SK-N-DZ (cell line): ENCODE data around the gene CREB5.

Experiments
- DNase-seq: peaks from one replicate; pipeline ENCODE4 v3.0.0-alpha.2; 2015; ENCODE audit warnings: low spot score

CREB5 gene

DNA sequence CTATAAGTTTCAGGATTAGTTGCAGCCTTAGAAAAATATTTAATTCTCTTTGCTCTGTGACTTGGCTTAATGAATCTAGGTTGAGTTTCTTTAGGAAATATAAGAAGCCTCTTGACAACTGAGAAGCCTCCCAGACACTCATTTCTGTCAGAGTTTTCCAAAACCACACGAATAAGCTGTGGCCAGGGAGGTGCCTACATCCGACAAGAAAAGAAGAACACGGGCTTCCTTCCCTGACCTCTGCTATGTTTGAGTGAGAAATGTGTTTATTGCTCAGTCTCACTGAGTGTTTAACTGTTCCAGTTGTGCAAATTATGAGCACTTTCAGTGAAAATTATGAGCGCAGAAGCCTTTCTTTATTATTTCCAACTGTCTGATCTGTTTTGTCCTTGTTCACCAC is 440.8 kb downstream of the CREB5 start:
- DNase-seq: no peak

DNA sequence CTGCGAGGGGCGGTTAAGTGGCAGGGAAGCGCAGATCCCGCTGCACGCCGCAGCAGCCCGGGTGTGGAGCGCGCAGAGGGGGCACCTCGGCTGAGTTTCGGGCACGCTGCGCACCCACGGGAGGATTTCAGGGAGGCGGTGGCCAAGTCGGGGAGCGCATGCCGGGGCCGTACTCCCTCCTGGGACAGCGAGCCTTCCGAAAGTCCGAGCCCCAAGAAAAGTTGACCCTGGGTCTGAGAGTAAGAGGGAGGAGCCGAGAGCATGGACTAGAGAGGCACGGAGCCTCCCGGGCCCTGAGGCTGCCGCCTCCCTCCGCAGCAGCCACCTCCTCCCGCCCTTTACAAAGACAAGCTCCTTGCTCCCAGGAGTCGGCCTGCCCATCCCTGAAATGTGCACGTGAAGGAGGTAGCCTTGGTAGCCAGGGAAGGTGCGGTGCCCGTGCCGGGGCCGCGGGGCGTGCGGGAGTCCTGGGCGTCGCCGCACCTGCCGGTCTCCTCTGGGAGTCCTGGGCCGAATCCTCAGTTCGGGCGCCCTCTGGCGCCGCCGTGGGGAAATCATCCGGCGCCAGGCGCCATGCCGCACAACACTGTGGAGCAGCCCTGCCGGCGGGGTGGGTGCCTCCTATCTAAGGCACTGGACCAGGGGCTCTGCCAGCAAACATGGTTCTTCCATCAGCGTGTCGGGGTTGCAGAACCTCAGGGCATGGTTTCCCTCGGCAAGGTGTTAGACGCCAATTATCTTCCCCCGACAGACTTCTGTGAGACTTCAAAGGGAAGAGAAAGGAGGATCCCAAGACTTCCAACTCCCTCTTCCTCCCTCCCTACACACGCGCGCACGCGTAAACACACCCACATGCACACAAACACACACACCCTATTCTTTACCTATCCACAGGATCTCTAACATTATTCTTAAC is 441.8 kb downstream of the CREB5 start:
- peak; percentile 76 for DNase-seq

DNA sequence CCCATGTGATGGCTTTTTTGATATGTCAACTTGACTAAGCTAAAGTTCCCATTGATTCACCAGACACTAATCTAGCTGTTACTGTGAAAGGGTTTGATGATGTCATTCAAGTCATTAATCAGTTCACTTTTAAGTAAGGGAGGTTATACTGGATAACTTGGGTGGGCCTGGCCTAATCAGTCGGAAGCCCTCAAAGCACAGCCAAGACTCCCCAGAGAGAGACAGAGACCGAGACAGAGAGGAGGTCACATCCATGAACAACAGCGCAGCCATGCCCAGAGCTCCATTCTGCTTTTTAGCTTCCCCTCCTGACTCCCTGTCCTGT is 442.4 kb downstream of the CREB5 start:
- no peak for DNase-seq

DNA sequence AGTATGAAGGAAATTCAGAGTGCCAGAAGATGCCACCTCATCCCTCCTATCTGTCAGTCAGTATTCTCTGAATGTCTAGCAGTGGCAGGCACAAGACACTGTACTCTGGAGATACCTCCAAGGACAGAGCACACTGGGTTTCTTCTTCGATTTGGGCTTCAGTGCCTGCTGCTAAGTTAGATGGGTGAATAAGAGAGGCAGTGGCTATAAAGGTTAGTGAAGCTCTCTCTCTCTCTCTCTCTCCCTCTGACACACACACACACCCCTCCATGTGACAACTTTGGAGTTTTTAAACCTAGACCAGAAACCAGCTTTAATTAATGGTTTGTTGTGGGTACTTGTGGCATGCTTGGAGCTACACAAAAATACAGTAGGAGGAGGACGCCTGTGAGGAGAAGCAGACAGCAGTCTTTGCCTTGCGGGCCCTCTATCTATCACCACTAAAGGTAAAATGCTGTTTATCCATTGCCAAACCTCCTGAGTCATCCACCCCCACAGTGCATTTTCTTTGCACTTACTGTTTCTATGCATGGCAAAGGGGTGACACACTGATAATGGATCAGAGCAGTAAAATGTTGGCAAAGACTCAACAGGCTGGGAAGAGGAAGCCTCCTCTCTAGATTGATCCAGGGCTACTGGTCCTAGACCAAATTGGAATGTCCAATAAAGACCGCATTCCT is 443.4 kb downstream of the CREB5 start:
- no peak for DNase-seq

DNA sequence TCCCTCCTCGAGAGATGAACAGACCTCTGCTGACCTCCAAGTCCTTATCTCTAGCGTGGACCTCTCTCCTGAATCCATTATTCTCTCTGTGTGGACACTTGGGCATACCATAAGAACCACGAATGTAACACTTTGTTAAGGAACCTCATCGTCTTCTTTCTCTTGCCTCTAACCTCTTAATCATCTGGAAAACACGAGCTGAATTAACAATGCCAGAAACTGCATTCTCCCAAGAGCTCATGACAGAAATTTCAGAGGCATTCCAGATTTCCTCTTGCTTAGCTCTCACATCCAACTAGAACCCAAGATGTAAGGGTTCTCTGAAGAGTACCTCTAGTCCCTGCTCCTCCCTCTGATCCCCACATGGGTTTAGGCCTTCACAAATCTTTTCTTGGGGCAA is 444.3 kb downstream of the CREB5 start:
- no peak for DNase-seq

DNA sequence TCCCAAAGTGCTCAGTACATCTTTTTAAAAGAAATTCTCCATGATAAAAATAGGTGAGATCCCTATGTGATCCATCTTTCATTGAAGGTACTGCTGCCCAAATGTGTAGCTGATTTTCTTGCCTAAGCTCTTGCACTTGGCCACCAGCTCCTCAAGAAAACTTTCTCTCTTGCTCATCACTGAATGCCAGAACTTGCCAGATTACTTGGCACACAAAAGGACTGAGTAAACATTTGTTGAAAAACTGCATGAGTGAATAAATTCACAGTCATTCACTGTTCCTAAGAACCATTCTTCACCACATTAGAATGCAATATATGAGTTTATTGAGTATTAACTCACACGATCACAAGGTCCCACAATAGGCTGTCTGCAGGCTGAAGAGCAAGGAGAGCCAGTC is 445.9 kb downstream of the CREB5 start:
- no peak for DNase-seq

DNA sequence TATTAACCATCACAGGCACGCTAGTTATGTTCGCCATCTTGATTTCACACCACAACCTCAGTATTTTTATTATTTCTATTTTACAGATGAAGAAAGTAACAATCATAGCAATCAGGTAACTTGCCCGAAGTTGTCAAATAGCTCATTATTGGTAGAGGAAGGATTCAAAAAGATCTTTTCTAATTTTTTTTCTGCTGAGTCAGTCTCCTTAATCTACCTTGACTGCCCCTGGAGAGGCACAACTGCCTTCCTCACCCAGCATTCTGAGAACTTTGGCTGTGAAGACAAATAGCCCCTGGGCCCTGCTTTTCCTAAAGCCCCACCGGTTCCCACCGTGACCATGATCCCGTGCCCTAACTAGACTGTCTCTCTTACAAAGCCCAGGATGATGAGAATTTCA is 446.6 kb downstream of the CREB5 start:
- no peak for DNase-seq

DNA sequence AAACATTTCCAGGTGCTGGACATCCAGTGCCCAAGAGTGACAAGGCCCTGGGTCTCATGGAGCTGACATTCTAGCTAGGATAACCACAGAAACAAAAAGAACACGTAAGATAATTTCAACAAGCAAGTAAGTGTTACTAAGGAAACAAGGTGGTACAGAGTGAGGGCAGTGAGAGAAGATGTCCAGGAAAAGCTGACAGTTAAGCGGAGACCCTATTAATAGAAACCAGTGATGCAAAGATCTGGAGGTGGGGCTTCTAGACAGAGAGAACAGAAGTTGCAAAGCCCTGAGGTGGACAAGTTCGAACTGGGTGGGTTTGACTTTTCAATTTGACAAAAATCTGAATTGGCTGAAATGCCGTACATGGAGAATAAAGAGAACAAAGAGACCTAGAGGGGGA is 449.5 kb downstream of the CREB5 start:
- DNase-seq: no peak

DNA sequence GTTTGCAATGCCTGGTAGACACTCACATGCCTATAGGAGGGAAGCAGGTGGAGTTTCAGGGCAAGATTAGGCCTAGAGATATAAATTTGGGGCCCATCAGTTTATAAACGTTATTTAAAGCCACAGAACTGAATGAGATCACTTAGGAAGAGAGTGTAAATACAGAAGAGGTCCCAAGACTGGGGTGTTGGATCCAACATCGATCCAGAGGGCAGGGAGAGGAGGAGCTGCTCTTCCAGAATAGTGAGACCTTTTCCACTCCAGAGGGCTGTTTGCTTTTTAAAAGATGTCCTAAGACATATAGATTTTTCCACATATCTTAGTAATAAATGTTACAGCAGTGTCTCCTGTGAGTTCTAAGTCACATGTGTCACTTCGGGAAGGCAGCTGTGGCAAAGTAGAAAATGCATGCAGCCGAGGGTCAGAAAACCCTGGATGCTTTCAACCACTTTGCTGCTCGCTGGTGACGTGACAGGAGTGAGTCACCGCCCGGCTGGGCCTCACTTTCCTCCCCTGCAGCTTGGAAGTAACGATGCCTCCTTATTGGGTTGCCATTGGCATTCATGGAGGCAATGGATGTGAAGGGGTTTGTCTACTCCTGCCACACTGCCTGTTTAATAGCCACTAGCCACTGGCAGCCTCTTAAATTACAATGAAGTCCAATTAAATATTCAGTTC is 450.4 kb downstream of the CREB5 start:
- DNase-seq: no peak

DNA sequence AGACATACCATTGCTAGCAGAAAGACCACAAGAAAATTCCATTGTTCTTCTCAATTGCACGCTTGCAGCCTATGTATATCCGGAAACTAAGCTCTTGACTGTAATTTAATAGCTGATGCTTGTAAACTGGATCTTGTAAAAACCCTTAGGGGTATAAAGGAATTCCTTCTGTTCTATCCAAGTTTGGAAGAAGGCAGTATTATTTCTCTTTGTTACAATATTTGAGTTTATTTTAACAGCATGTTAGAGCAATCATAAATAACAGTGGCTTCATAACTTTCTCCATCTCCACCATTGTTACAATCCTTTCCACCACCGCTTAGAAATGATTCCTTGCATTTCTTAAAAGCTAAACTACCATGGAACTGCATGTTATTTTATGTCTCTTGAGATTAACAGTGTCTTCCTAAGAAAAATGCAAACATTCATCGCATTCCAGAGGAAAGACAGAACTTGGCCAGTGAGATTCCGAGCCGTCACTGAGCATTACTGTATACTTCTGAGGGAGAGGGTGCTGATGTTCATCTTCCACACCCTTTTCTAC is 453.4 kb downstream of the CREB5 start:
- no peak for DNase-seq

DNA sequence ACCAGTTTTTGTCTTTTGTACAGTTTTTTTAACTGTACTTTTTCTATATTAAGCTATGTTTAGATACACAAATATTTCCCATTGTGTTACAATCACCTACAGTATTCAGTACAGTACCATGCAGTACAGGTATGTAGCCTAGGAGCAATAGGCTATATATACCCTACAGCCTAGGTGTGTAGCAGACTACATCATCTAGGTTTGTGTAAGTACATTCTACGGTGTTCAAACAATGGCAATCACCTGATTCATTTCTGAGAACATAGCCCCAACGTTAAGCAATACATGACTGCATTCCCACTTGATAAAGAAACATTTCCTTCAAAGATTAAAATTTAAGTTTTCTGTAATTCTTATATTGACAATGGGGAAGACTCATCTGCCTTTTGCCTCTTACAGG is 456.4 kb downstream of the CREB5 start:
- DNase-seq: no peak

DNA sequence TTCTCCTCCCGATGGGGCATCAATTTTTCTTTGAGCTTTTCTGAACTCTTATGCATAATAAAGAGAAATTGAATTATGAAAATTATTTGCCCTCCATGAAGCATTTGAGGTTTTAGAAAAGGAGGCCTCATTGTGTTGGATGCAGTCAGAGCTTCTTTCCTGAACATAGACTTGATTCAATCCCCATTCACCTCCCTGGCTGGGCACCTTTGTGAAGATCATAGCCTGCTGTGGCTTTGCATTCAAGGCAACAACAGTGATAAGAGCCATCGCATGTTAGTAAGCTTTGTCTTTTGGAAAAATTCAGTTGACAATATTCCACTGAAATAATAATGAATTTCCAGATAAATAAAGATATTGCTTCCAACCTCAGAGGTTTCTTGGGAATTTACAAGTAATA is 458.8 kb downstream of the CREB5 start:
- DNase-seq: no peak

DNA sequence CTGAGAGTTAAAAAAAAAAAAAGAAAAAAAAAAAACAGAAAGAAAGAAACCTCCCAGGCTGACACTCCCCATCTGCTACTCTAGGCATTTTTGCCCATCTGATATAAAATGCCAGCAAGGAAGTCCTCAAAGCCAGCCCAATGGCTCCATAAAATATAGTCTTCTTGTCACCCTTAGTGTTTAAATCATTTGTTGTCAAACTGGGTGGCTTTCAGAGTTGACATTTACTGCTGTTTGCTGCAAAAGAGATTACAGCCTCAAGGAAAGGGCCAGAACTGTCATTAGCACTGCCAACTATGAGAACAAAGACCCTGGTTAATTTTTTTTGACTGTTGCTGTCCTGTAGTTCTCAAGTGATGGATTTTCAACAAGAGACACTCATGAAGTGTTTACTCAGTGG is 459.3 kb downstream of the CREB5 start:
- no peak for DNase-seq

DNA sequence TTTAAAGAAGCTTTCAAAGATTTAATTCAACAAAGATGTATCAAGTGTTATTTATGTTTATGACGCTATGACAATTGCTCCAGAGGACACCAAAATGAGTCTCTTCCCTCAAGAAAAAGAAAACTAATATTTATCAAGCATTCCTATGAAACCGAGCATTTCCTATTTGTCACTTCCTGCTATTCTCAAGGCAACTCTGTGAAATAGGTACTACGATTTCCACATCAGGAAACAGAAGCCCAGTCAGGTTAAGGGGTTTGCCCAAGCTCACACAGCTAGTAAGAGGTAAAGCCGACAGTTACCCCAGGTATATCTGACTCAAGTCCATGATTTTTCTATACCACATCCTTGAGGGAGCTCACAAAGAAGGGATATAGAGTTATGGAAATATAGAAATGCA is 459.9 kb downstream of the CREB5 start:
- DNase-seq: no peak

DNA sequence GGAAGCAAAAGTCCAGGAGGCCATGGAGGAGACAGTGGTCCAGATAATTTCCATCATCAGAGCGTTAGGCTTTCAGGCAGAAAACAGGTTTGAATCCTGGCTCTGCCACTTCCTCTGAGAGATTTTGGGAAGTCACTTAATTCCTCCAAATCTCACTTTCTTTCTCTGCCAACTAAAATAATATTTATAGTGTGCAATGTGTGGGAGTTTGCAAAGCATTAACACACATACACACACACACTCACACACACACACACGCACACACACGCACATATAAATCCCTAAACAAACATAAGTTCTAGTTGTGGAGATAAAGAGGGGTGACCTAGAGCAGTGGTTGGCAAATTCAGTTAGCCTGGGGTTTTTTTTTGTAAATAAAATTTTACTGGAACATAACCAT is 461.0 kb downstream of the CREB5 start:
- no peak for DNase-seq

DNA sequence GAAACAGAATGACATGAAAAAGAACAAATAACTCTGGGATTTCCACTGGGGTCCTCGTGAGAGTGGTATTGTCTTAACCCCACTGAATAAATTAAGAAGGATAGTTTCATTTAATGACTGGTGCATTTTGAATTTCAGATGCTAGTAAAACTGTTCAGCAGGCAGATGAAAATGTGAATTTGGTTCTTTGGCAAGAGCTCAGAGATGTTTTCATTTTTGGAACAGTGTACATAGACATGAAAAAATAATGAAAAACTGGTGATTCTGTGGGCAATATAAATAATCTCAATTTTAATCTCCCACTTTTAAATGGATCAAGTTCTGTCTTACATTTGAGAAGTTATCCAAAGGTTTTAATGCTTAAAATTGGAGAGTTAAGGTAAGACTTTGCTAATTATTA is 461.7 kb downstream of the CREB5 start:
- DNase-seq: no peak
